GM23338 (cell line): Measurements from ENCODE around the gene POLR3F.

Source experiments
- EZH2phosphoT487 ChIP-seq: fragments of 200-600 bp; sonication (generic); IDR thresholded peaks from one replicate; pipeline ENCODE4 v1.8.1; 2018; ENCODE audit warnings: antibody characterized with exemption; ENCODE audit not compliant: unreplicated experiment
- JUNB ChIP-seq: IDR thresholded peaks from one replicate; pipeline ENCODE4 v1.6.1; 2016; ENCODE audit warnings: antibody characterized with exemption; ENCODE audit not compliant: unreplicated experiment
- POLR2AphosphoS5 ChIP-seq: IDR thresholded peaks from 2 replicates; pipeline ENCODE4 v1.6.1; 2016; ENCODE audit warnings: antibody characterized with exemption, low read depth
- TF ChIP-seq, protein P1 (sequence below), 2 experiments: fragments of 200-600 bp in 1 of 2; sonication (generic) in 1 of 2; conservative IDR thresholded peaks; 2 replicates each; pipeline versions ENCODE4 v1.5.1 to v1.6.1; 2016 to 2017; ENCODE audit warnings: antibody characterized with exemption in 2 of 2, low read depth in 2 of 2, mild to moderate bottlenecking in 2 of 2, moderate library complexity in 1 of 2
- TF ChIP-seq, protein P2 (sequence below): IDR thresholded peaks from one replicate; pipeline ENCODE4 v1.6.1; 2018; ENCODE audit warnings: antibody characterized with exemption; ENCODE audit not compliant: unreplicated experiment

DNA sequence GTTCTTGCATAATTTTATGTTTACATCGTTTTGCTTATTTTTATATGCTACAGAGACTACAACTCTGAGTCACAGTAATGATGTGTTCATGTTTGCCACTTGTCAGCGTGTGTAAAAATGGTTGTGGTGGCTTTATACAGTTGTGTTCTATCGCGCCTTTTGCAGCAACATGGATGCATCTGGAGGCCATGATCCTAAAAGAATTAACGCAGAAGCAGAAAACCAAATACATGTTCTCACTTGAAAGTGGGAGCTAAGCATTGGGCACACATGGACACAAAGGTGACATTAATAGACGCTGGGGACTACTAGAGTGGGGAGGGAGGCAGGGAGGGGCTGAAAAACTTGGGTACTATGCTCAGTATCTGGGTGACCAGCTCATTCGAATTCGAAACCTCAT is 39.6 kb downstream of the POLR3F start:
- TF ChIP-seq POLR2AphosphoS5, result no peak
- TF ChIP-seq, protein P1, sequence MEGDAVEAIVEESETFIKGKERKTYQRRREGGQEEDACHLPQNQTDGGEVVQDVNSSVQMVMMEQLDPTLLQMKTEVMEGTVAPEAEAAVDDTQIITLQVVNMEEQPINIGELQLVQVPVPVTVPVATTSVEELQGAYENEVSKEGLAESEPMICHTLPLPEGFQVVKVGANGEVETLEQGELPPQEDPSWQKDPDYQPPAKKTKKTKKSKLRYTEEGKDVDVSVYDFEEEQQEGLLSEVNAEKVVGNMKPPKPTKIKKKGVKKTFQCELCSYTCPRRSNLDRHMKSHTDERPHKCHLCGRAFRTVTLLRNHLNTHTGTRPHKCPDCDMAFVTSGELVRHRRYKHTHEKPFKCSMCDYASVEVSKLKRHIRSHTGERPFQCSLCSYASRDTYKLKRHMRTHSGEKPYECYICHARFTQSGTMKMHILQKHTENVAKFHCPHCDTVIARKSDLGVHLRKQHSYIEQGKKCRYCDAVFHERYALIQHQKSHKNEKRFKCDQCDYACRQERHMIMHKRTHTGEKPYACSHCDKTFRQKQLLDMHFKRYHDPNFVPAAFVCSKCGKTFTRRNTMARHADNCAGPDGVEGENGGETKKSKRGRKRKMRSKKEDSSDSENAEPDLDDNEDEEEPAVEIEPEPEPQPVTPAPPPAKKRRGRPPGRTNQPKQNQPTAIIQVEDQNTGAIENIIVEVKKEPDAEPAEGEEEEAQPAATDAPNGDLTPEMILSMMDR (conservative IDR thresholded peaks at IDR 0.05; ENCODE audit: low read depth in 2 of 2), result no peak
- TF ChIP-seq EZH2phosphoT487, result no peak
- TF ChIP-seq, protein P2, sequence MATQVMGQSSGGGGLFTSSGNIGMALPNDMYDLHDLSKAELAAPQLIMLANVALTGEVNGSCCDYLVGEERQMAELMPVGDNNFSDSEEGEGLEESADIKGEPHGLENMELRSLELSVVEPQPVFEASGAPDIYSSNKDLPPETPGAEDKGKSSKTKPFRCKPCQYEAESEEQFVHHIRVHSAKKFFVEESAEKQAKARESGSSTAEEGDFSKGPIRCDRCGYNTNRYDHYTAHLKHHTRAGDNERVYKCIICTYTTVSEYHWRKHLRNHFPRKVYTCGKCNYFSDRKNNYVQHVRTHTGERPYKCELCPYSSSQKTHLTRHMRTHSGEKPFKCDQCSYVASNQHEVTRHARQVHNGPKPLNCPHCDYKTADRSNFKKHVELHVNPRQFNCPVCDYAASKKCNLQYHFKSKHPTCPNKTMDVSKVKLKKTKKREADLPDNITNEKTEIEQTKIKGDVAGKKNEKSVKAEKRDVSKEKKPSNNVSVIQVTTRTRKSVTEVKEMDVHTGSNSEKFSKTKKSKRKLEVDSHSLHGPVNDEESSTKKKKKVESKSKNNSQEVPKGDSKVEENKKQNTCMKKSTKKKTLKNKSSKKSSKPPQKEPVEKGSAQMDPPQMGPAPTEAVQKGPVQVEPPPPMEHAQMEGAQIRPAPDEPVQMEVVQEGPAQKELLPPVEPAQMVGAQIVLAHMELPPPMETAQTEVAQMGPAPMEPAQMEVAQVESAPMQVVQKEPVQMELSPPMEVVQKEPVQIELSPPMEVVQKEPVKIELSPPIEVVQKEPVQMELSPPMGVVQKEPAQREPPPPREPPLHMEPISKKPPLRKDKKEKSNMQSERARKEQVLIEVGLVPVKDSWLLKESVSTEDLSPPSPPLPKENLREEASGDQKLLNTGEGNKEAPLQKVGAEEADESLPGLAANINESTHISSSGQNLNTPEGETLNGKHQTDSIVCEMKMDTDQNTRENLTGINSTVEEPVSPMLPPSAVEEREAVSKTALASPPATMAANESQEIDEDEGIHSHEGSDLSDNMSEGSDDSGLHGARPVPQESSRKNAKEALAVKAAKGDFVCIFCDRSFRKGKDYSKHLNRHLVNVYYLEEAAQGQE, result no peak
- TF ChIP-seq JUNB, result no peak
